Endothelial cell (in vitro differentiated cells): ENCODE data around the gene HYAL1. TPM values are rescaled to one million over a fixed set of nuclear protein-coding genes. Genes with fewer than 3 reads are reported as not detected.

Experiments
- DNase-seq: peaks from one replicate; pipeline ENCODE4 v3.0.0; 2021; ENCODE audit warnings: low spot score
- H3K27ac Mint-ChIP-seq: one replicate; pipeline ENCODE4 v1.8.0; 2021; ENCODE audit warnings: mixed read lengths, inconsistent platforms; ENCODE audit not compliant: unreplicated experiment
- H3K27me3 Mint-ChIP-seq: one replicate; pipeline ENCODE4 v1.8.0; 2021; ENCODE audit warnings: mild to moderate bottlenecking, moderate library complexity, mixed read lengths, inconsistent platforms; ENCODE audit not compliant: unreplicated experiment
- H3K36me3 Mint-ChIP-seq: one replicate; pipeline ENCODE4 v1.8.0; 2021; ENCODE audit warnings: mild to moderate bottlenecking, low read depth, mixed read lengths, inconsistent platforms; ENCODE audit not compliant: unreplicated experiment
- H3K4me1 Mint-ChIP-seq: one replicate; pipeline ENCODE4 v1.8.0; 2021; ENCODE audit warnings: mild to moderate bottlenecking, mixed read lengths, inconsistent platforms; ENCODE audit not compliant: unreplicated experiment
- H3K4me3 Mint-ChIP-seq: one replicate; pipeline ENCODE4 v1.8.0; 2021; ENCODE audit warnings: mild to moderate bottlenecking, mixed read lengths, inconsistent platforms; ENCODE audit not compliant: unreplicated experiment
- H3K9me3 Mint-ChIP-seq: one replicate; pipeline ENCODE4 v1.8.0; 2021; ENCODE audit warnings: mixed read lengths, inconsistent platforms; ENCODE audit not compliant: unreplicated experiment
- CTCF ChIP-seq: fragments of 200-600 bp; sonication (generic); IDR thresholded peaks from one replicate; pipeline ENCODE4 v1.5.0; 2021; ENCODE audit warnings: antibody characterized with exemption; ENCODE audit not compliant: unreplicated experiment
- total RNA-seq: library from RNA; stranded (reverse); fragmentation: NEBNext Ultra II Directional; extraction: Animal tissue kit (Norgen Biotek cat#: 25700); gene quantifications from one replicate; pipeline ENCODE4 v1.2.1, GENCODE V29; 2021; ENCODE audit not compliant: unreplicated experiment

The HYAL1 gene
- total RNA-seq, 1 donor from 2014 or later: 1.6 TPM

- Mint-ChIP-seq H3K27me3 (peaks cover 12% of the 10 kb centered on the region), H3K4me3 (peak overlapping the region; percentile 10), H3K4me1 (peaks cover 37% of the 10 kb centered on the region), H3K36me3 (peaks cover 12% of the 10 kb centered on the region), H3K9me3 (no peaks in the 10 kb centered on the region), H3K27ac (peak overlapping the region; percentile 97)
- no peak for TF ChIP-seq CTCF
- DNase-seq: no peak
Measured at GRCh38 chr3:50325113-50325480, 21.7 kb upstream of the HYAL1 start.

GRCh38 chr3:50324351-50325112 is 21.2 kb upstream of the HYAL1 start:
- Mint-ChIP-seq H3K4me3 (peak overlapping the region; percentile 92), H3K4me1 (peaks cover 43% of the 10 kb centered on the region), H3K36me3 (peaks cover 17% of the 10 kb centered on the region), H3K27me3 (peaks cover 18% of the 10 kb centered on the region), H3K27ac (peak overlapping the region; percentile 97), H3K9me3 (no peaks in the 10 kb centered on the region)
- TF ChIP-seq CTCF: peak; percentile 86
- DNase-seq: peak; percentile 90

- TF ChIP-seq CTCF: no peak
- Mint-ChIP-seq H3K27ac (peak overlapping the region; percentile 97), H3K9me3 (no peaks in the 10 kb centered on the region), H3K4me1 (peaks cover 51% of the 10 kb centered on the region), H3K27me3 (peaks cover 24% of the 10 kb centered on the region), H3K4me3 (peak overlapping the region; percentile 92), H3K36me3 (peaks cover 25% of the 10 kb centered on the region)
- peak; percentile 70 for DNase-seq
Measured at GRCh38 chr3:50323614-50324199, 20.3 kb upstream of the HYAL1 start.

- peaks cover 53% of the 10 kb centered on the region for H3K4me1 Mint-ChIP-seq
- peak; percentile 63 for DNase-seq
- H3K4me3 Mint-ChIP-seq: peak overlapping the region; percentile 92
- no peak for TF ChIP-seq CTCF
- peaks cover 29% of the 10 kb centered on the region for H3K36me3 Mint-ChIP-seq
- H3K9me3 Mint-ChIP-seq: no peaks in the 10 kb centered on the region
- peaks cover 25% of the 10 kb centered on the region for H3K27me3 Mint-ChIP-seq
- H3K27ac Mint-ChIP-seq: peak overlapping the region; percentile 97
Measured at GRCh38 chr3:50323092-50323600, 19.8 kb upstream of the HYAL1 start.
